ENCODE measurements around the gene PSME2. TPM values are rescaled to one million over a fixed set of nuclear protein-coding genes. Genes with fewer than 3 reads are reported as not detected.

The PSME2 gene
- polyA plus RNA-seq, 10 donors: 72.7 to 96.7 (median 84.4) TPM

- no peak for DNase-seq
Observed at GRCh38 chr14:24181371-24182077, 35.1 kb upstream of the PSME2 start.

- peak in 1 of 3 donors; percentile 65 for DNase-seq
Observed at GRCh38 chr14:24179961-24180796, 33.8 kb upstream of the PSME2 start.

GRCh38 chr14:24179294-24179960 is 33.0 kb upstream of the PSME2 start:
- no peak for DNase-seq

- DNase-seq: no peak
Observed at GRCh38 chr14:24178399-24179178, 32.2 kb upstream of the PSME2 start.

GRCh38 chr14:24177891-24178290 is 31.5 kb upstream of the PSME2 start:
- no peak for DNase-seq

GRCh38 chr14:24177041-24177825 is 30.8 kb upstream of the PSME2 start:
- DNase-seq: no peak

GRCh38 chr14:24176599-24176998 is 30.2 kb upstream of the PSME2 start:
- no peak for DNase-seq

- no peak for DNase-seq
Observed at GRCh38 chr14:24172871-24173281, 26.5 kb upstream of the PSME2 start.

- DNase-seq: no peak
Observed at GRCh38 chr14:24172261-24172860, 26.0 kb upstream of the PSME2 start.

GRCh38 chr14:24171422-24172260 is 25.2 kb upstream of the PSME2 start, which contains the start of gene REC8:
Gene REC8, plus strand, starts transcription at chr14:24172080. Its CDS starts 473 bp downstream, at chr14:24172553.
- peak; percentile 66 to 90 (median 80) for DNase-seq

GRCh38 chr14:24167469-24168114 is 21.2 kb upstream of the PSME2 start:
- DNase-seq: no peak

- DNase-seq: no peak
Observed at GRCh38 chr14:24165785-24166184, 19.4 kb upstream of the PSME2 start.

- DNase-seq: no peak
Observed at GRCh38 chr14:24164518-24164991, 18.1 kb upstream of the PSME2 start.

- DNase-seq: no peak
Observed at GRCh38 chr14:24162093-24162492, 15.7 kb upstream of the PSME2 start.

GRCh38 chr14:24160850-24161804 is 14.7 kb upstream of the PSME2 start, which contains the start of gene IRF9:
Gene IRF9, plus strand, starts transcription at chr14:24161265. Its CDS starts 880 bp downstream, at chr14:24162145.
- peak; percentile 96 to 97 (median 97) for DNase-seq

GRCh38 chr14:24160499-24160849 is 14.1 kb upstream of the PSME2 start:
- no peak for DNase-seq

- no peak for DNase-seq
Observed at GRCh38 chr14:24159777-24160498, 13.5 kb upstream of the PSME2 start.
